SK-N-MC (cell line): Measurements from ENCODE around the gene AFF2.

Source experiments
- EZH2 ChIP-seq: fragments of 200-600 bp; sonication (generic); IDR thresholded peaks from one replicate; pipeline ENCODE4 v1.6.1; 2017; ENCODE audit warnings: antibody characterized with exemption
- POLR2AphosphoS5 ChIP-seq: IDR thresholded peaks from 2 replicates; pipeline ENCODE4 v1.6.1; 2012; ENCODE audit warnings: mild to moderate bottlenecking, low read depth, low read length, borderline replicate concordance

GRCh38 chrX:148457279-148457678, 43.1 kb upstream of the AFF2 start:
- TF ChIP-seq POLR2AphosphoS5 (no peak), EZH2 (no peak)
